GM18502 (cell line): ENCODE data around the gene SPRYD7.
"Not testable (repeated sequence)": the region's sequence is repeated elsewhere in the genome, so short reads cannot be mapped to it uniquely, and the experiment has no call there.

ENCODE experiments used
- ATAC-seq: cut with Tn5 transposase; IDR thresholded peaks from one replicate; pipeline ENCODE4 v1.9.1; 2021; ENCODE audit warnings: mild to moderate bottlenecking; ENCODE audit not compliant: unreplicated experiment, poor library complexity

Gene SPRYD7, protein sequence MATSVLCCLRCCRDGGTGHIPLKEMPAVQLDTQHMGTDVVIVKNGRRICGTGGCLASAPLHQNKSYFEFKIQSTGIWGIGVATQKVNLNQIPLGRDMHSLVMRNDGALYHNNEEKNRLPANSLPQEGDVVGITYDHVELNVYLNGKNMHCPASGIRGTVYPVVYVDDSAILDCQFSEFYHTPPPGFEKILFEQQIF

GRCh38 chr13:49936075-49936967 lies at the start of gene SPRYD7:
SPRYD7 (minus strand) TSS chr13:49936340; CDS start chr13:49936235, 105 bp downstream.
- peak; percentile 98 for ATAC-seq

DNA sequence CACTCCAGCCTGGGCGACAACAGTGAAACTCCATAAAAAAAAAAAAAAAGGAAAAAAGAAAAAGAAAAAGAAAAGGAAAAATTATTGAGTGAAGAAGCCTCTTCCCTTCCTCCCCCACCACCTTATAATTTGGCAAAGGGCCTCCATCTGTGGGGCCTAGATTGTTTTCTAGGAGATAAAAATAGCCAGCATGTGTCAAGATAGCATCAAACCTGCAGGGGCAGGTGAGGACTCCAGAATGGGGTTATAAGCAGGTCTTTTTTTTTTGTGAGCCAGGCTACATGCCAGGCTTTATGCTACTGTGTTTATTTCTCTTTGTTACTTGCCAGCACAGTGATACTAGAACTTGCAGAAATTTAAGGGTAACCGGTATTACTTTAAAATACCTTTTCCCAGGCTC lies 49.0 kb upstream of the SPRYD7 start:
- ATAC-seq, result no peak

GRCh38 chr13:49980266-49980665 lies 44.1 kb upstream of the SPRYD7 start:
- no peak for ATAC-seq

GRCh38 chr13:49977992-49978391 lies 41.9 kb upstream of the SPRYD7 start:
- ATAC-seq, result no peak

DNA sequence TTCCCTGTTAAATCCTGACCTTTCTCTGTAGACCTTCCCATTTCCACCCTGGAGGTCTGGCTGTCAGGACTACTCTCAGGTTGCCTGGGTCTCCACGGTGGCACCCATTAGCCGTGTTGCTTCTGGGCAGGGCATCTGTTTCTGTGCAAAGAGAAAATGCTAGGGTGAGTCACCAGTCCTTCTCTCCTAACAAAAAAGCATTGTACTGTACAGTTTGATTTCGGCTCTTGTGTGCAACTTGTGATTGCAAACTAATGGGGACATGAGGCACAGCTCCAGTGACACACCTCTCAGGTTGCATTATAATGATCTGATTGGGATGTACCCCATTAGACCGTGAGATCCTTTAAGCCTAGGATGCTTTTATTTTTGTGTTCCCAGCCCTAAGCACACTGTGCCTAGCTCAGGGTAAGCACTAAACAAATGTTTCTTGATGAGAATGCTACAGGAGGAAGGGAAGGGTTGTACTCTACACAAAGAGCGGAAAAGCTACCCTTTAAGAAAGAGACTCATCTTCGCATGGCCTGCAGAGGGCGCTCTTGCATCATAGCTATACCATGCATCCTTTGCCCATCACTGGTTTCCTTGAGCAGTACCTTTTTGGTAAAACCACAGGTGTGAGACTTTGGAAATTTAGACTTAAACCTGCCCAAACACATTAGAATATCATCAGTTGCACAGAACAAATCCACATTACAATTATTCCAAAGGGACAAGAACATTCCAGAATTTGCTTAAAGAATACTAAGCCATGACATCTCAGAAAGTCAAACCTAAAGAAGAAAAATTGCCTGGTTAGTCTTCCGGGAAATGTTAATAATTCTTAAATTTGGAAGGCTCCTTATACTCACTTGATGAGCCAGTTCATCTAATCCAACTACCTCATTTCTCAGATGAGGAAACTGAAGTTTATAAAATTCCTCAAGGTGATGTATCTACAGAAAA lies 40.4 kb upstream of the SPRYD7 start:
- ATAC-seq, result peak; percentile 61

DNA sequence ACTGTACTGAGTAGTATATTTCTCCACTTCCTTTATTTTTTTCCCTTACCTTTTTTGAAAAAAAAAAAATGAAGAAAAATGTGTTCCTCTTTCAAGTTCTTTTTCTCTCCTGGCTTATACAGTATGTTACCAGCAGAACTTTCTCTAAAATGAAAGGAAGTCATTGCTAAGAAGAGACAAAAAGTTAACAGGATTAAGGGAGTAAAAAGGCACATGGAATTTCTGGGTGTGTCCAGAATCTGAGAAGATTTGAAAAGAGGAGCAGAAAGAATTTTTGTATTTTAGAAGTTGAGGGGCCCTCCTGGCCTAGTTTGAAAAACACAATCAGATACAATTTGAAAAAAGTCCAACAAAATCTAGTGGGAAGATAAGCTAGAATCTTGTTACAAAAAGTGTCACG lies 39.7 kb upstream of the SPRYD7 start:
- no peak for ATAC-seq

DNA sequence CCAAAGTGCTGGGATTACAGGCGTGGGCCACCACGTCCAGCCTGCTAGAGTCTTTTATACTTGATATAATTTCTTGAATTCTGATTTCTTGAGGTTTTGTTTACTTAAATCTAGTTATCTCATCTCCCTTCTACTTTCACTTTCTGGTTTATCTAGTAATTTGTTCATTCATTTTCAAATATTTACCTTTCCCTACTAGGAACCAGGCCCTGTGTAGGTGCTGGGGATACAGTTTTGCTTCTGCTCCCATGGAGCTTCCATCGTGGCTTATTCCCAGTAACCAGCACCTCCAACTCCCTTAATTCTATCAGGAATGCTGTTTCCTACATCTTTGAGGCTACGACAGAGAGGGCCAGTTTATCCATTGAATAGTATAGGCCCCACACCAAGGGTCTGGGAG lies 36.6 kb upstream of the SPRYD7 start:
- no peak for ATAC-seq

- no peak for ATAC-seq
These were observed 31.3 kb upstream of the SPRYD7 start for GRCh38 chr13:49967456-49967855.

DNA sequence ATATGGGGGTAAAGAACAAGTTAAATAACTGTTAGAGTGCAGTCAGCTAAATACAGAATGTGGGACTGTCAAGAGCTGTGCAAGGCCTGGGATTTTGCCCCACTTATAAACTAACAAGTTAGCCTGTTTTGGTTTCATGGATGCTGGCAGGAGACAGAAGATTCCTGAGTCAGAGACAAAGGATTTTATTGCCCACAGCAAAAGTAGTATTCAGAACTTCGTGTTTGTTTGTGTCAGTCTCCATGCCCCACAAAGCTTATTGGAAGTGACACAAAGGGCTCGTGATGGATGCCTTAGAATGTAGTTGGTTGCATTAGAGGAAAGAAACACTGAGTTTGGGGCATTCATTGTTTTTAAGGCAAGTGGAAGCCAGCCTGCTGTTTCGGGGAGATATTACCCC lies 22.2 kb upstream of the SPRYD7 start:
- no peak for ATAC-seq

GRCh38 chr13:49956131-49956530 lies 20.0 kb upstream of the SPRYD7 start:
- ATAC-seq, result no peak

- no peak for ATAC-seq
These were observed 18.7 kb upstream of the SPRYD7 start for GRCh38 chr13:49954674-49955455.

GRCh38 chr13:49953560-49953959 lies 17.4 kb upstream of the SPRYD7 start:
- no peak for ATAC-seq

- no peak for ATAC-seq
These were observed 15.8 kb upstream of the SPRYD7 start for GRCh38 chr13:49951754-49952535.

DNA sequence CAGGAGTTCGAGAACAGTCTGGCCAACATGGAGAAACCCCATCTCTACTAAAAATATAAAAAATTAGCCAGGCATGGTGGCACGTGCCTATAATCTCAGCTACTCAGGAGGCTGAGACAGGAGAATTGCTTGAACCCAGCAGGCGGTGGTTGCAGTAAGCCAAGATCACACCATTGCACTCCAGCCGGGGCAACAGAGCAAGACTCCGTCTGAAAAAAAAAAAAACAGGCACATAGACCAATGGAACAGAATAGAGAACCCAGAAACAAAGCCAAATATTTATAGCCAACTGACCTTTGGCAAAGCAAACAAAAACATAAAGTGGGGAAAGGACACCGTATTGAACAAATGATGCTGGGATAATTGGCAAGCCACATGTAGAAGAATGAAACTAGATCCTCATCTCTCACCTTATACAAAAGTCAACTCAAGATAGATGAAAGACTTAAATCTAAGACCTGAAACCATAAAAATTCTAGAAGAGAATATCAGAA lies 12.7 kb upstream of the SPRYD7 start:
- not testable (repeated sequence) for ATAC-seq

- ATAC-seq, result no peak
These were observed 3.2 kb upstream of the SPRYD7 start for GRCh38 chr13:49939321-49939720.

DNA sequence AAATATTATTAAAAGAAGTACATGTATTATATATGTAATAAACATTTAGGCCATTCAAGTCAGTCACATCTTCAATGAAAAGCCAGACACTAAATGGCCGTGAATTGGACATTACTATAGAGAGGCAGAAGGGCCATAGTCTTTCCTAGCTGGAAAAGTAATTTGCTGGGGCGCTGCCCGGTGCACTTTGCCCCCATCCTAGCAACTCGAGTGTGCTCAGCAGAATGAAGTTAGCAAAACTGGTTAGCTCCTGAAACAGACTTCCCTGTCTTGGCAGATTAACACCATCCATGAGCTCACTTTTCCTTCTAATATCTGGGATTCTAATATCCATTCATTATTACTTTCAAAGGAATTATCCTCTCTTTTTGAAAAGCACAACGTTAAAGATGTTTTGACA lies 2.8 kb upstream of the SPRYD7 start:
- no peak for ATAC-seq

GRCh38 chr13:49938314-49938713 lies 2.2 kb upstream of the SPRYD7 start:
- ATAC-seq, result no peak

DNA sequence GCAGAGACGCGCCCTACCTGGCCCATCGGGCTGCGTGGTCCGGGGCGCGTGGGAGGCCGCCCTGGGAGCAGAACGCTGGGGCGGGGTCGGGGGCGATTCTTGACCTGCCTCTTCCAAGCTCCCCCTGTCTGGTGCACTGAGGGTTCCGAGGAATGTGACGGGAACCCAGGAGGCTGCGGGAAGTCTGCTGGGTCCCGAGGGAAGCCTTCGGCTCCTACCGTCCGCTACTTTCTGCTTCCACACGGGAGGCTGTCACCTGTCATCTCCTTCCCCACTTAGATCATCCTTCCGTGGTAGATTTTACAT lies 781 bp upstream of the SPRYD7 start:
- no peak for ATAC-seq
